Tongue (tissue), 3 donors: ENCODE data around the gene RGS6. TPM values are rescaled to one million over a fixed set of nuclear protein-coding genes. Genes with fewer than 3 reads are reported as not detected.

ENCODE experiments used
- DNase-seq: peaks from one replicate; pipeline ENCODE4 v3.0.0-alpha.2; 2015
- small RNA-seq: library from RNA; depleted of rRNA; stranded (forward); fragments of <200 nt; gene quantifications from one replicate; pipeline ENCODE3, GENCODE V24; 2014; ENCODE audit warnings: low replicate concordance
- total RNA-seq: library from RNA; depleted of rRNA; stranded (reverse); fragments of >200 nt; gene quantifications from one replicate; pipeline ENCODE4 v1.2.3, GENCODE V29; 2014

RGS6 gene
- total RNA-seq, 1 donor from 2014 or later = 5.6 TPM

DNA sequence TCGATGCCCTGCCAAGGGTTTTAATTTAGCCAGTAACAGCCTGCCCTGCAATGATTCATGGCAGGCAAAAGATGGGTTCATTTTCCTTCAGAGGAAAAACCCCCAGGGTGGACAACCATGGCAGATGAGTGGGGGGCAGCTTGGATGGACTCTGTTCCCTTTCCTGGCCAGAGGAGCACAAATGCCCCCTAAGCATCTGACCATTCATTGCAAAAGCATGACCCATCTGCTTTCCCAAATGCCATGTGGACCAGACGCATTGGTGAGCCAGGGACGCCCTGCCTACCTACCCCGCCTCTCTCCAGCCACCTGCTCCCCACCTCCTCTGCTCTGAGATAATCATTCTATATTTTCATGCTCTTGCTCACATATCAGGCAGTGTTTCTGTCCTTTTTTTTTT is 679.8 kb downstream of the RGS6 start:
- no peak for DNase-seq

- peak; percentile 36 for DNase-seq
Observed at GRCh38 chr14:72613231-72613974, 681.2 kb downstream of the RGS6 start.

- DNase-seq = no peak
Observed at GRCh38 chr14:72613975-72614319, 681.7 kb downstream of the RGS6 start.

- DNase-seq = no peak
Observed at GRCh38 chr14:72614365-72614764, 682.1 kb downstream of the RGS6 start.

GRCh38 chr14:72614891-72615415 is 682.7 kb downstream of the RGS6 start:
- DNase-seq = no peak

DNA sequence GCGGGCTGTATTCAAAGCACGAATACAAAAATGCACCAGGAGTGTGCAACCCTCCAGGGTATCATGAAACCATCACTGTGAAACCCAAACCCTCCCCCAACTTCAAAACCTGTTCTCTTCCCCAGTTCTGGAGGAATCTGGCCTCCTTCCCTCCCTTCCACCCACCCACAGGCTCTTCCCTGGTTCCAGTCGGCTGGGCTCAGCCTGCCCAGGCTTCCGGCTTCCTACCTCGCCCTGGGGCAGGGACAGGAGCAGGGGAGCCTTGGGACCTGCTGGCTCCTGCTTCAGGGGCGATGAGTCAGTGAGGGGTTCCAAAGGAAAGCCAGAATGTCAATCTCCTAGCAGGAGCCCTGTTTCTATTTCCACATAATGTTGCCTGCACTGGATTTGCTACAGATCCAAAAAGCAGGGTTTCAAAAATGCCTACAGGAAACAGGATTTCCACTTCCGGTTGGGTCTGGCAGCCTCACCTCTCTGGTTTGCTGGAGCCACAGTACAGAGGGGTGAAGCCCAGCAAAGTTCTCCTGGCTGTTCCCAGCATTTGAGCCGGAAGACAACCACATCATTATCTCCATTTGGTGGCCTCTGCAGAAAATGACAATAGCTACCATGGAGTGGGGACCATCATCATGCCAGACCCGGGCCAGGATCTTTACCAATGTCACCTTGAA is 683.4 kb downstream of the RGS6 start:
- DNase-seq = no peak

Small RNA genes within 50 kb of the gene (small RNA-seq; reads per million reads assigned to genes)
- gene MIR7843 (not detected), gene RF00019 (not detected)
